Activated naive CD4-positive, alpha-beta T cell treated with anti-CD3 and anti-CD28 coated beads for 36 hours (primary cell): Measurements from ENCODE around the gene TSC2. TPM values are rescaled to one million over a fixed set of nuclear protein-coding genes. Genes with fewer than 3 reads are reported as not detected.
"Not testable (repeated sequence)": the region's sequence is repeated elsewhere in the genome, so short reads cannot be mapped to it uniquely, and the experiment has no call there.

Source experiments
- CTCF ChIA-PET: fragments of 350-600 bp; sonication (Branson Sonifier 250); formaldehyde crosslinking; loops from one replicate; lab custom pipeline; 2021; ENCODE audit warnings: antibody characterized with exemption; lab: Charles Lee
- DNase-seq: peaks from one replicate; pipeline ENCODE4 v3.0.0-alpha.2; 2020
- H3K27ac Mint-ChIP-seq: one replicate; pipeline ENCODE4 v1.8.0; 2021; ENCODE audit warnings: mild to moderate bottlenecking, mixed read lengths
- H3K27me3 Mint-ChIP-seq: one replicate; pipeline ENCODE4 v1.8.0; 2021; ENCODE audit warnings: low read depth, mixed read lengths
- H3K36me3 Mint-ChIP-seq: one replicate; pipeline ENCODE4 v1.8.0; 2021; ENCODE audit warnings: low read depth, mixed read lengths
- H3K4me1 Mint-ChIP-seq: one replicate; pipeline ENCODE4 v1.8.0; 2021; ENCODE audit warnings: low read depth, mixed read lengths
- H3K4me3 Mint-ChIP-seq: one replicate; pipeline ENCODE4 v1.8.0; 2021; ENCODE audit warnings: mild to moderate bottlenecking, moderate library complexity, mixed read lengths
- H3K9me3 Mint-ChIP-seq: one replicate; pipeline ENCODE4 v1.8.0; 2021; ENCODE audit warnings: mixed read lengths
- intact Hi-C: fragments of 100-400 bp; cut with micrococcal nuclease; formaldehyde crosslinking; loops from one replicate; pipeline ENCODE4 v1.15.1; 2023
- microRNA-seq: library from miRNA; unstranded; fragments of <30 nt; microRNA quantifications from one replicate; pipeline ENCODE4 v1.2.0, GENCODE V29; 2022; ENCODE audit warnings: borderline microRNAs expressed, borderline replicate concordance
- total RNA-seq, 2 experiments: library from RNA; stranded (reverse); gene quantifications; one replicate each; pipeline ENCODE4 v1.2.3, GENCODE V29; 2021

The TSC2 gene
- total RNA-seq, 2 experiments from 2014 or later, result 72.3 to 72.7 TPM

DNA sequence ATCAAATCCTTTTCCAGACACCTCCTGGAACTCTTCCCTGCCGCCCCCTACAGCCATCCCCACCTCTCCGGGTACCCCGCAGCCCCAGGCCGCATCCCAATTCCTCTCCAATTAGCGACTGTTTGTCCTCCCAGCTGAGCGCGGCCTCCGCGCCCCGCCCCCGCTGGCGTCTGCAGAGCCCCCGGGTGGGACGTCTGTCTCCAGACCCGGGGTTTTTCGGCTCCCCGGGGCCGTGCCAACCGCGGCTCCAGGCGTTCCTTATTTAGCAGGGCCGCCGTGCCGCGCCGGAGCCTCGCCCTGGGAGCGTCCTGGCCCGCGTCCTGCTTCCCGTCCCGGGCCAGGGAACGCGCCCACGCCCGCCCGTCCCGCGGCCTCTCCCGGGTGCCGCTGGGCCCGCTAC, 87.3 kb downstream of the TSC2 start:
- H3K9me3 Mint-ChIP-seq, CTCF ChIA-PET, H3K27ac Mint-ChIP-seq, H3K36me3 Mint-ChIP-seq, H3K4me1 Mint-ChIP-seq, DNase-seq, H3K27me3 Mint-ChIP-seq, intact Hi-C loops: not testable (repeated sequence)
- H3K4me3 Mint-ChIP-seq, result peak overlapping the region; percentile 69

- H3K27me3 Mint-ChIP-seq, intact Hi-C loops, H3K36me3 Mint-ChIP-seq, H3K9me3 Mint-ChIP-seq: not testable (repeated sequence)
- peaks cover 12% of the 10 kb centered on the region for H3K4me1 Mint-ChIP-seq
- CTCF ChIA-PET, result interaction anchor here (1.5 kb wide), 1 partner anchor 88 kb away, joined by 3 read pairs; the partner anchor contains the start of gene TSC2
- peak within 1 kb of the TSS; percentile 80 for H3K27ac Mint-ChIP-seq
- H3K4me3 Mint-ChIP-seq, result peak within 1 kb of the TSS; percentile 87
- peak; percentile 97 for DNase-seq
Observed at GRCh38 chr16:2135770-2136490, 88.1 kb downstream of the TSC2 start, which contains the start of gene PKD1. PKD1 (minus strand) TSS chr16:2135898; CDS start chr16:2135689, 209 bp downstream.

Small RNA genes lying within 50 kb of the gene (microRNA-seq; reads per million reads assigned to microRNA genes)
- gene MIR1225 (not detected), gene MIR3180-5 (not detected), gene MIR4516 (not detected), gene MIR6511B1 (not detected)

Other genes with a start within 250 kb of the TSC2 start
- gene HAGH, start 221.2 kb upstream of the TSC2 start, total RNA-seq, result 10 to 100 TPM; 29.9 to 30.1 TPM
- 1 to 10 TPM; 6.0 to 7.3 TPM for gene FAHD1, start 220.8 kb upstream of the TSC2 start, total RNA-seq
- gene MEIOB, start 175.8 kb upstream of the TSC2 start, total RNA-seq, result under 1 TPM; 0.52 to 0.76 TPM
- gene HS3ST6, start 129.6 kb upstream of the TSC2 start, total RNA-seq, result not detected
- 10 to 100 TPM in 1 of 2 experiments, 1 to 10 TPM in 1; 8.5 to 11.0 TPM for gene MSRB1, start 104.8 kb upstream of the TSC2 start, total RNA-seq
- not detected for gene RPL3L, start 93.3 kb upstream of the TSC2 start, total RNA-seq
- 100 to 1,000 TPM; 111 TPM for gene NDUFB10, start 88.4 kb upstream of the TSC2 start, total RNA-seq
- 1,000 to 10,000 TPM; 7,042 to 7,057 TPM for gene RPS2, start 83.2 kb upstream of the TSC2 start, total RNA-seq
- gene RNF151, start 81.1 kb upstream of the TSC2 start, total RNA-seq, result not detected
- 10 to 100 TPM; 36.5 to 38.0 TPM for gene TBL3, start 75.9 kb upstream of the TSC2 start, total RNA-seq
- not detected for gene NOXO1, start 66.5 kb upstream of the TSC2 start, total RNA-seq
- 10 to 100 TPM; 29.8 to 30.1 TPM for gene GFER, start 63.8 kb upstream of the TSC2 start, total RNA-seq
- gene SYNGR3, start 58.0 kb upstream of the TSC2 start, total RNA-seq, result 1 to 10 TPM; 5.7 to 7.2 TPM
- gene ZNF598, start 38.2 kb upstream of the TSC2 start, total RNA-seq, result 10 to 100 TPM; 88.8 to 93.5 TPM
- 1 to 10 TPM; 1.3 to 1.9 TPM for gene NPW, start 28.2 kb upstream of the TSC2 start, total RNA-seq
- 1 to 10 TPM; 1.5 to 2.1 TPM for gene NHERF2, start 21.1 kb upstream of the TSC2 start, total RNA-seq
- 10 to 100 TPM; 20.1 to 24.1 TPM for gene NTHL1, start 151 bp upstream of the TSC2 start, total RNA-seq
- 10 to 100 TPM; 63.3 to 68.9 TPM for gene PKD1, start 87.9 kb downstream of the TSC2 start, total RNA-seq
- not detected for gene RAB26, start 100.6 kb downstream of the TSC2 start, total RNA-seq
- 100 to 1,000 TPM; 102 to 104 TPM for gene TRAF7, start 107.8 kb downstream of the TSC2 start, total RNA-seq
- under 1 TPM; 0.15 to 0.17 TPM for gene CASKIN1, start 148.6 kb downstream of the TSC2 start, total RNA-seq
- gene MLST8, start 157.5 kb downstream of the TSC2 start, total RNA-seq, result 10 to 100 TPM; 70.0 to 70.1 TPM
- 1 to 10 TPM; 2.6 to 3.1 TPM for gene BRICD5, start 162.9 kb downstream of the TSC2 start, total RNA-seq
- 10 to 100 TPM; 11.2 to 12.2 TPM for gene PGP, start 166.9 kb downstream of the TSC2 start, total RNA-seq
- 10 to 100 TPM; 21.2 to 21.7 TPM for gene E4F1, start 175.6 kb downstream of the TSC2 start, total RNA-seq
- under 1 TPM; 0.33 to 0.62 TPM for gene DNASE1L2, start 188.5 kb downstream of the TSC2 start, total RNA-seq
- 10 to 100 TPM; 39.7 to 48.3 TPM for gene ECI1, start 203.6 kb downstream of the TSC2 start, total RNA-seq
- gene RNPS1, start 220.1 kb downstream of the TSC2 start, total RNA-seq, result 100 to 1,000 TPM; 306 to 311 TPM